SU-DHL-6 (cell line): ENCODE results near the gene HAPSTR1.
A peak's percentile ranks its signal among the peaks of the same experiment; 100 is the strongest.

Experiments
- H2AFZ ChIP-seq: fragments of 200-600 bp; sonication (generic); 2 replicates; pipeline ENCODE4 v1.6.1; 2014; ENCODE audit warnings: low read depth, mild to moderate bottlenecking, moderate library complexity, mixed read lengths, antibody characterized with exemption, low read length; ENCODE audit not compliant: severe bottlenecking
- H3F3A ChIP-seq: fragments of 200-600 bp; shearing (Covaris generic); 2 replicates; pipeline ENCODE4 v1.6.0; 2016; ENCODE audit warnings: antibody characterized with exemption, mild to moderate bottlenecking; ENCODE audit not compliant: insufficient read depth
- H3K27ac ChIP-seq: fragments of 200-600 bp; sonication (generic); 2 replicates; pipeline ENCODE4 v1.5.1; 2016; ENCODE audit warnings: low read depth, mild to moderate bottlenecking, low read length, moderate library complexity, mixed read lengths
- H3K27me3 ChIP-seq: fragments of 200-600 bp; sonication (generic), shearing (Covaris generic); 2 replicates; pipeline ENCODE4 v1.6.0; 2014; ENCODE audit warnings: mild to moderate bottlenecking, low read length
- H3K36me3 ChIP-seq: fragments of 200-600 bp; sonication (generic); 2 replicates; pipeline ENCODE4 v1.6.1; 2014; ENCODE audit warnings: mild to moderate bottlenecking, low read length, mixed read lengths
- H3K4me2 ChIP-seq: fragments of 300-600, 200-600 bp; shearing (Covaris generic), sonication (generic); 2 replicates; pipeline ENCODE4 v1.6.0; 2014; ENCODE audit warnings: low read length, low read depth, mild to moderate bottlenecking; ENCODE audit not compliant: poor library complexity, severe bottlenecking
- H3K4me3 ChIP-seq: fragments of 200-600 bp; sonication (generic); 2 replicates; pipeline ENCODE4 v1.5.1; 2014; ENCODE audit warnings: antibody characterized with exemption, low read length, mild to moderate bottlenecking, mixed read lengths; ENCODE audit not compliant: insufficient read depth, poor library complexity, severe bottlenecking
- H3K79me2 ChIP-seq: fragments of 200-600 bp; sonication (generic); 2 replicates; pipeline ENCODE4 v1.6.1; 2014; ENCODE audit warnings: mild to moderate bottlenecking, low read length, moderate library complexity; ENCODE audit not compliant: insufficient read depth
- H3K9ac ChIP-seq: fragments of 200-600 bp; sonication (generic); 2 replicates; pipeline ENCODE4 v1.7.0; 2014; ENCODE audit warnings: mild to moderate bottlenecking, low read length
- H3K9me2 ChIP-seq: fragments of 200-600 bp; sonication (generic); replicated peaks from 2 replicates; pipeline ENCODE4 v1.6.1; 2014; ENCODE audit warnings: low read length; ENCODE audit not compliant: insufficient read depth
- H3K9me3 ChIP-seq: fragments of 200-600 bp; sonication (generic); 2 replicates; pipeline ENCODE4 v1.6.1; 2014; ENCODE audit warnings: low read length, mixed read lengths; ENCODE audit not compliant: insufficient read depth
- H4K20me1 ChIP-seq: fragments of 200-600 bp; sonication (generic); 2 replicates; pipeline ENCODE4 v1.6.1; 2014; ENCODE audit warnings: low read depth, mild to moderate bottlenecking, antibody characterized with exemption, low read length, moderate library complexity, mixed read lengths
- CTCF ChIP-seq: fragments of 200-600 bp; sonication (generic); IDR thresholded peaks from one replicate; pipeline ENCODE4 v1.5.1; 2017; ENCODE audit warnings: antibody characterized with exemption, mild to moderate bottlenecking, low read length, moderate library complexity; ENCODE audit not compliant: insufficient read depth, poor library complexity, severe bottlenecking
- EZH2phosphoT487 ChIP-seq: fragments of 200-600 bp; sonication (generic), shearing (Covaris generic); conservative IDR thresholded peaks from 2 replicates; pipeline ENCODE4 v1.6.1; 2018; ENCODE audit warnings: mild to moderate bottlenecking, antibody characterized with exemption, low read length, moderate library complexity, mixed read lengths

The HAPSTR1 gene

GRCh38 chr16:9049241-9049640 lies 42.2 kb upstream of the HAPSTR1 start:
- TF ChIP-seq CTCF (no peak), EZH2phosphoT487 (no peak)
- Histone ChIP-seq H3F3A (no peaks in the 10 kb centered on the region), H3K36me3 (no peaks in the 10 kb centered on the region), H3K4me2 (no peak overlapping the region), H2AFZ (no peak overlapping the region), H3K9me3 (peaks cover 10% of the 10 kb centered on the region; the same call in 1 of the 2 replicates), H3K9me2 (no peaks in the 10 kb centered on the region), H3K27me3 (no peaks in the 10 kb centered on the region), H3K79me2 (no peaks in the 10 kb centered on the region), H3K27ac (no peak overlapping the region), H4K20me1 (no peaks in the 10 kb centered on the region), H3K4me3 (no peak overlapping the region), H3K9ac (no peak overlapping the region)

DNA sequence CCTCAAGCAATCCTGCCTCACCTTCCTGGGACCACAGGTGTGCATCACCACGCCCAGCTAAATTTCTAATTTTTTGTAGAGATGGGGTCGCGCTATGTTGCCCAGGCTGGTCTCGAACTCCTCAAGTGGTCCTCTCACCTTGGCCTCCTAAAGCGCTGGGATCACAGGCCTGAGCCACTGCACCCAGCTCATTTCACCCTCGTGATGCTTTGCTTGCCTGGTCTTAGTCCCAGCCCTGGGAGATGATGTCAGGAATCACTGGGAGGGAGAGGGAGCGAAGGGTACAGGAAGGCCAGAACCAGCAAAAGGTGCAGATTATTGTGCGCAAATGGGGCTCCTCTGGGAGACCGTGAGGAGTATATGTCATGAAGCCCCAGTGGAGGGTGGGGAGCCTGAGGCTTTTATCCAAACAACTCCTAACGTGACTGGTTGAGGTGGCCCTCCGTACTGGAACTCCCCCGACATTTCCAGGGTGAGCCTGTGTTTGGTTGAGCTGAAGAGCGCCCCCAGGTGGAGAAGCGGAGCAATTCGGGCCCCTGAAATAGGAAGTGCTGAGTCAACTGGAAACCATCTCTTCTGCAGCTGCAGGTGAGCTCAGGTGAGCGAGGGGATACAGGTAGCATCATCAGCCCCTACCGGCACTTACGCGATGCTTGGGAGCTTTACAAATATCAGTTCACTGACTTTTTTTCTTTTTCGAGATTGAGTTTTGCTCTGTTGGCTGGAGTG lies 41.2 kb upstream of the HAPSTR1 start:
- Histone ChIP-seq H3K79me2 (no peaks in the 10 kb centered on the region), H3K9ac (no peak overlapping the region), H3K36me3 (no peaks in the 10 kb centered on the region), H3F3A (no peaks in the 10 kb centered on the region), H4K20me1 (no peaks in the 10 kb centered on the region), H3K27ac (no peak overlapping the region), H3K4me3 (no peak overlapping the region), H3K9me3 (peaks cover 10% of the 10 kb centered on the region; the same call in 1 of the 2 replicates), H2AFZ (no peak overlapping the region), H3K9me2 (no peaks in the 10 kb centered on the region), H3K27me3 (no peaks in the 10 kb centered on the region), H3K4me2 (no peak overlapping the region)
- TF ChIP-seq CTCF (peak; percentile 56), EZH2phosphoT487 (no peak)

DNA sequence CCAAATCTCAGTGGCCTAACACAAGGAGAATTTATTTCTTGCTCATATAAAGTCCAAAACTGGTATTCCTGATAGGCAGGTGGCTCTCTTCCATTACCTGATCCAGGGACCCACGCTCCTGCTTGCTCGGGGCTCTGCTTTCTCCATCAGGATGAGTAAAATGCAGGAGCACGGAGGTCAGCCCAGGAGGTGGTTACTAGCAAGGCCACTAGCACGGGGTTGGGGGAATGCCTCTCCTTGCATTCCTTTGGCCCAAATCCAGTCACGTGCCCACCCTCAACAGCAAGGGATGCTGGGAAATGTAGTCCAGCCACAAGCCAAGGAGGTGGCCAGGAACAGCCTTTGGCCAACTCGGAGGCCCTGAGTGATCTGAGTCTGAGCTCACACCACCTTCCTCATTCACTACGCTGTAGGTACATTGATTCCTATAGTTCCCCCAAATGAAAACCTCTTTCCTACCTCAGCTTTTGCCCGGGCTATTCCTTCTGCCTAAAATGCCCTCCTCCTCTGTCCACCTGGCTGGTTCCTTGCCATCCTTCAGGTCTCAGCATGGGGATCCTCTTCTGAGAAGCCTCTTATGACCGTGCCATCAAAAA lies 38.3 kb upstream of the HAPSTR1 start:
- H3K27ac ChIP-seq = no peak overlapping the region
- H3K36me3 ChIP-seq = no peaks in the 10 kb centered on the region
- no peak overlapping the region for H3K4me2 ChIP-seq
- H3K4me3 ChIP-seq = no peak overlapping the region
- no peaks in the 10 kb centered on the region for H3K27me3 ChIP-seq
- H3K9me2 ChIP-seq = no peaks in the 10 kb centered on the region
- H3F3A ChIP-seq = no peaks in the 10 kb centered on the region
- no peak for TF ChIP-seq EZH2phosphoT487
- no peak for TF ChIP-seq CTCF
- no peak overlapping the region for H3K9ac ChIP-seq
- no peak overlapping the region for H2AFZ ChIP-seq
- H3K79me2 ChIP-seq = no peaks in the 10 kb centered on the region
- no peaks in the 10 kb centered on the region for H3K9me3 ChIP-seq
- H4K20me1 ChIP-seq = no peaks in the 10 kb centered on the region
